IMR-90 (cell line): ENCODE data around the gene SIM1. TPM values are rescaled to one million over a fixed set of nuclear protein-coding genes. Genes with fewer than 3 reads are reported as not detected.

Experiments used
- ATAC-seq: fragments of 200-7000 bp; cut with Tn5 transposase; 2 replicates; pipeline ENCODE4 v1.9.1; 2020; ENCODE audit warnings: low read depth, mild to moderate bottlenecking, moderate library complexity
- BruUV-seq: library from RNA; stranded (reverse); fragments of 400-500 nt; replicated peaks from 2 replicates; lab custom pipeline; 2021; lab: Mats Ljungman, UMichigan
- CTCF ChIA-PET: fragments of 300-600 bp; formaldehyde crosslinking; extraction: SDS; loops from one replicate; lab custom pipeline; 2021; ENCODE audit warnings: antibody characterized with exemption; lab: Yijun Ruan, JAX
- POLR2A ChIA-PET: fragments of 300-600 bp; sonication (Branson Sonifier 250); formaldehyde crosslinking; loops from one replicate; lab custom pipeline; 2022; ENCODE audit warnings: antibody characterized with exemption; ENCODE audit not compliant: unreplicated experiment; lab: Charles Lee
- DNase-seq: peaks from one replicate; pipeline ENCODE4 v3.0.0; 2013
- H2AFZ ChIP-seq: replicated peaks from 2 replicates; pipeline ENCODE3; 2013; ENCODE audit warnings: low read length, mild to moderate bottlenecking; ENCODE audit not compliant: poor library complexity
- H2AK5ac ChIP-seq: 2 replicates; pipeline ENCODE4 v1.6.1; 2013; ENCODE audit warnings: low read depth, low read length, inconsistent platforms
- H2AK9ac ChIP-seq: replicated peaks from 2 replicates; pipeline ENCODE3; 2013; ENCODE audit warnings: mild to moderate bottlenecking, low read depth, low read length, moderate library complexity; ENCODE audit not compliant: poor library complexity
- H2BK120ac ChIP-seq: 2 replicates; pipeline ENCODE4 v1.6.1; 2013; ENCODE audit warnings: low read depth, low read length, inconsistent platforms
- H2BK15ac ChIP-seq: 3 replicates; pipeline ENCODE4 v1.6.1; 2013; ENCODE audit warnings: low read depth, low read length, inconsistent platforms
- H2BK20ac ChIP-seq: 2 replicates; pipeline ENCODE4 v1.6.1; 2013; ENCODE audit warnings: low read depth, mild to moderate bottlenecking, inconsistent platforms, low read length, moderate library complexity
- H2BK5ac ChIP-seq: 2 replicates; pipeline ENCODE4 v1.6.1; 2013; ENCODE audit warnings: mild to moderate bottlenecking, low read depth, low read length, inconsistent platforms; ENCODE audit not compliant: poor library complexity, severe bottlenecking
- H3K14ac ChIP-seq: replicated peaks from 2 replicates; pipeline ENCODE4 v1.6.1; 2013; ENCODE audit warnings: low read depth, low read length, inconsistent platforms
- H3K18ac ChIP-seq: 2 replicates; pipeline ENCODE4 v1.6.1; 2013; ENCODE audit warnings: low read depth, low read length, control low read depth
- H3K23ac ChIP-seq: 2 replicates; pipeline ENCODE4 v1.6.1; 2013; ENCODE audit warnings: low read depth, low read length, inconsistent platforms
- H3K27ac ChIP-seq: 2 replicates; pipeline ENCODE4 v1.5.1; 2013; ENCODE audit warnings: mild to moderate bottlenecking, control low read depth, low read length; ENCODE audit not compliant: insufficient read depth
- H3K27me3 ChIP-seq: 2 replicates; pipeline ENCODE4 v1.6.1; 2013; ENCODE audit warnings: low read length; ENCODE audit not compliant: control insufficient read depth, insufficient read depth
- H3K36me3 ChIP-seq: 2 replicates; pipeline ENCODE4 v1.6.1; 2013; ENCODE audit warnings: low read length, mixed read lengths; ENCODE audit not compliant: control insufficient read depth, insufficient read depth
- H3K4ac ChIP-seq: 2 replicates; pipeline ENCODE4 v1.6.1; 2013; ENCODE audit warnings: low read depth, low read length, inconsistent platforms
- H3K4me1 ChIP-seq: 2 replicates; pipeline ENCODE4 v1.6.1; 2013; ENCODE audit warnings: low read length, mixed read lengths; ENCODE audit not compliant: control insufficient read depth, insufficient read depth
- H3K4me2 ChIP-seq: 2 replicates; pipeline ENCODE4 v1.6.1; 2013; ENCODE audit warnings: low read depth, mild to moderate bottlenecking, control low read depth, low read length, moderate library complexity
- H3K4me3 ChIP-seq: 2 replicates; pipeline ENCODE4 v1.5.1; 2013; ENCODE audit warnings: low read depth, mild to moderate bottlenecking, control low read depth, low read length, moderate library complexity; ENCODE audit not compliant: insufficient read depth
- H3K56ac ChIP-seq: 2 replicates; pipeline ENCODE4 v1.6.1; 2013; ENCODE audit warnings: low read length, inconsistent platforms; ENCODE audit not compliant: insufficient read depth; ENCODE audit errors: extremely low read depth
- H3K79me1 ChIP-seq, 2 experiments: 2 replicates each; pipeline ENCODE4 v1.6.1; 2013; ENCODE audit warnings: low read length in 2 of 2, inconsistent platforms in 1 of 2, low read depth in 1 of 2
- H3K9ac ChIP-seq: 2 replicates; pipeline ENCODE4 v1.6.1; 2013; ENCODE audit warnings: low read depth, low read length, control low read depth
- H3K9me1 ChIP-seq: 2 replicates; pipeline ENCODE4 v1.6.1; 2013; ENCODE audit warnings: low read length, inconsistent platforms; ENCODE audit not compliant: insufficient read depth
- H3K9me3 ChIP-seq: 2 replicates; pipeline ENCODE4 v1.6.1; 2013; ENCODE audit warnings: low read length; ENCODE audit not compliant: control insufficient read depth, insufficient read depth
- H4K20me1 ChIP-seq: 2 replicates; pipeline ENCODE4 v1.6.1; 2013; ENCODE audit warnings: low read length, inconsistent platforms; ENCODE audit not compliant: insufficient read depth
- H4K5ac ChIP-seq: 2 replicates; pipeline ENCODE4 v1.6.1; 2013; ENCODE audit warnings: mild to moderate bottlenecking, low read depth, low read length, control low read depth
- H4K8ac ChIP-seq, 2 experiments: 2 replicates each; pipeline ENCODE4 v1.6.1; 2013; ENCODE audit warnings: low read depth in 2 of 2, low read length in 2 of 2, control low read depth in 1 of 2, inconsistent platforms in 1 of 2
- H4K91ac ChIP-seq: 2 replicates; pipeline ENCODE4 v1.6.1; 2013; ENCODE audit warnings: low read depth, low read length, inconsistent platforms; ENCODE audit not compliant: insufficient read depth
- CHD1 ChIP-seq: IDR thresholded peaks from 2 replicates; pipeline ENCODE4 v1.6.1; 2012; ENCODE audit warnings: low read depth, low read length, improper control_type of control experiment
- ELK1 ChIP-seq: fragments of 150-350 bp; IDR thresholded peaks from 2 replicates; pipeline ENCODE4 v1.6.1; 2016; ENCODE audit warnings: low read depth, mild to moderate bottlenecking, low read length, moderate library complexity, borderline replicate concordance
- NFE2L2 ChIP-seq: fragments of 150-350 bp; IDR thresholded peaks from 2 replicates; pipeline ENCODE4 v1.6.1; 2016; ENCODE audit warnings: low read depth, mild to moderate bottlenecking, low read length
- POLR2A ChIP-seq: IDR thresholded peaks from 2 replicates; pipeline ENCODE4 v1.6.1; 2012; ENCODE audit warnings: mild to moderate bottlenecking, low read depth, low read length
- SMC3 ChIP-seq: fragments of 150-350 bp; IDR thresholded peaks from 2 replicates; pipeline ENCODE4 v1.6.1; 2016; ENCODE audit warnings: low read depth, mild to moderate bottlenecking, antibody characterized with exemption, low read length, moderate library complexity
- WGBS, 2 experiments: methylation state at CpG; one replicate each; pipeline versions ENCODE4 v1.1.5 to v1.1.7; 2013; ENCODE audit warnings: missing lambda C conversion rate in 2 of 2; ENCODE audit not compliant: insufficient read length in 1 of 2; ENCODE audit errors: extremely low coverage in 2 of 2; 5-methylcytosine and 5-hydroxymethylcytosine counted together
- dilution Hi-C: fragments of 300-500 bp; cut with HindIII; formaldehyde crosslinking; loops from one replicate; pipeline ENCODE4 v1.14.3; 2018; ENCODE audit warnings: low sequenced_read_pairs; ENCODE audit not compliant: unreplicated experiment
- in situ Hi-C: fragments of 300-500 bp; cut with MboI; formaldehyde crosslinking; loops from 3 replicates; pipeline ENCODE4 v1.14.3; 2019; ENCODE audit warnings: low sequenced_read_pairs, inconsistent platforms, mixed read lengths
- intact Hi-C: fragments of 100-400 bp; cut with micrococcal nuclease; formaldehyde crosslinking; loops from 2 replicates; pipeline ENCODE4 v1.10.0; 2022
- polyA plus RNA-seq, 3 experiments: library from polyadenylated mRNA; depleted of rRNA; stranded (reverse); fragments of >200 nt; gene quantifications; 2 replicates each; pipeline ENCODE4 v1.2.3, GENCODE V29; 2012; ENCODE audit warnings: low replicate concordance in 1 of 3
- total RNA-seq: library from RNA; depleted of rRNA; stranded (reverse); fragments of >200 nt; gene quantifications from 2 replicates; pipeline ENCODE4 v1.2.3, GENCODE V29; 2012
- TF ChIP-seq, protein P1 (sequence below): fragments of 150-350 bp; IDR thresholded peaks from 2 replicates; pipeline ENCODE4 v1.6.1; 2017; ENCODE audit warnings: mild to moderate bottlenecking, antibody characterized with exemption, low read length, low read depth

The SIM1 gene
- total and polyA plus RNA-seq, 2 of the 4 experiments (the other 2 are of a cell fraction): not detected

GRCh38 chr6:100432136-100432535 lies 32.6 kb downstream of the SIM1 start:
- Histone ChIP-seq H3K36me3 (no peaks in the 10 kb centered on the region), H3K9me3 (no peaks in the 10 kb centered on the region), H3K9ac (no peak overlapping the region), H3K4ac (no peak overlapping the region), H3K14ac (no peak overlapping the region), H2BK5ac (no peak overlapping the region), H3K79me1 (no peaks in the 10 kb centered on the region), H2AK5ac (no peak overlapping the region), H2BK120ac (no peak overlapping the region), H3K56ac (no peak overlapping the region), H3K4me3 (no peak overlapping the region), H2AFZ (no peak overlapping the region), H3K4me2 (no peak overlapping the region), H3K27me3 (peaks cover 22% of the 10 kb centered on the region), H4K91ac (no peak overlapping the region), H4K5ac (no peak overlapping the region), H4K20me1 (no peaks in the 10 kb centered on the region), H3K18ac (no peak overlapping the region), H4K8ac (no peak overlapping the region), H2BK15ac (no peak overlapping the region), H2AK9ac (no peak overlapping the region), H3K23ac (no peak overlapping the region), H3K4me1 (no peaks in the 10 kb centered on the region), H3K27ac (no peak overlapping the region), H3K9me1 (no peaks in the 10 kb centered on the region), H2BK20ac (no peak overlapping the region)
- intact Hi-C loops (no loop called here), dilution Hi-C loops (no loop called here), in situ Hi-C loops (no loop called here)
- CTCF ChIA-PET: no interaction called here
- no TSS peak for BruUV-seq
- no CpG with 5 or more reads among the region's 3 CpGs for whole genome bisulfite sequencing, 2 experiments
- DNase-seq: no peak
- TF ChIP-seq POLR2A (no peak), SMC3 (no peak), NFE2L2 (no peak), ELK1 (no peak), CHD1 (no peak)
- TF ChIP-seq, protein P1, sequence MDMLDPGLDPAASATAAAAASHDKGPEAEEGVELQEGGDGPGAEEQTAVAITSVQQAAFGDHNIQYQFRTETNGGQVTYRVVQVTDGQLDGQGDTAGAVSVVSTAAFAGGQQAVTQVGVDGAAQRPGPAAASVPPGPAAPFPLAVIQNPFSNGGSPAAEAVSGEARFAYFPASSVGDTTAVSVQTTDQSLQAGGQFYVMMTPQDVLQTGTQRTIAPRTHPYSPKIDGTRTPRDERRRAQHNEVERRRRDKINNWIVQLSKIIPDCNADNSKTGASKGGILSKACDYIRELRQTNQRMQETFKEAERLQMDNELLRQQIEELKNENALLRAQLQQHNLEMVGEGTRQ: no peak
- no peak for ATAC-seq
- POLR2A ChIA-PET: no interaction called here
